IPS-NIHi7 (cell line): ENCODE data around the gene SH3TC1.

Experiments
- DNase-seq: peaks from one replicate; pipeline ENCODE4 v3.0.0; 2012; ENCODE audit warnings: mixed read lengths; ENCODE audit errors: extremely low spot score

The SH3TC1 gene

DNA sequence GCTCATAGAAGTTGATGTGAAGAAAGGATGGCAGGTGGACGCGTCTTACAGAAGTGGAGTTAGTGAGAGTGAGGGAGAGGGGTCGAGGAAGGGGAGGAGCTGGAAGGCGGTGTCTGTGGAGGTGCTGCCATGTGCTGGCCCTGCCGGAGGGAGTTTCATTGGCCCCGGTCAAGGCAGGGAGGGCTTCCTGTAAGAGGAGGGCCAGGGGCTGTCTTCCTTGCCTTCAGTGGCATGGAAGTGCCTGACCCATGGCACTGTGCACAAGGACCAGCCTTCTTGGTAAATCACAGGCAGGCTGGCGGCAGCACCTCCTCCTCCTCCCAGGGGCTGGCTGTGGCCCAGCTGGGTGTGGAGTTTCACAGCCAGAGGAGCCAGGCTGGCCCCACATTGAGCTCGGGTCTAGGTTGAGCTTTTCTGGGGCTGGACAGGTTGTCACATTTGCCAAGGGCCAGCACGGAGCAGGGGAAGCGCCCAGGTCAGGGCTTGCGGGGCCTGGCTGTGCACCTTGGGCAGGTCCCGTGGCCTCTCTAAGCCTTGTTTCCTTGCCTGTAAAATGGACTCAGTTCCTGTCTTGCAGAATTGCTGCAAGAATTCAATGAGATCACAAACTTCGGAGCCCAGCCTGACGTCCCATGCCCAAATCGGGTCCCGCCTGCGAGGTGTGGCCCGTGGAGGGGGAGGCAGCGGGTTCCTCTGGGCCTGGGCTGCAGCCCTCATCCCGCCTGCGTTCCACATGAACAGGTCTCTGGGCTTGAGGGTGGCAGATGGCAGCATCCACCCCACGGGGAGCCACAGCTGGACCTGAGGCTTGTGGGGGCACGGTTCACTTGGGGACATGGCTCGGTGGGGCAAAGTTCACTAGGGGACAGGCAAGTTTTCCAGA, 77.5 kb downstream of the SH3TC1 start:
- DNase-seq: no peak

DNA sequence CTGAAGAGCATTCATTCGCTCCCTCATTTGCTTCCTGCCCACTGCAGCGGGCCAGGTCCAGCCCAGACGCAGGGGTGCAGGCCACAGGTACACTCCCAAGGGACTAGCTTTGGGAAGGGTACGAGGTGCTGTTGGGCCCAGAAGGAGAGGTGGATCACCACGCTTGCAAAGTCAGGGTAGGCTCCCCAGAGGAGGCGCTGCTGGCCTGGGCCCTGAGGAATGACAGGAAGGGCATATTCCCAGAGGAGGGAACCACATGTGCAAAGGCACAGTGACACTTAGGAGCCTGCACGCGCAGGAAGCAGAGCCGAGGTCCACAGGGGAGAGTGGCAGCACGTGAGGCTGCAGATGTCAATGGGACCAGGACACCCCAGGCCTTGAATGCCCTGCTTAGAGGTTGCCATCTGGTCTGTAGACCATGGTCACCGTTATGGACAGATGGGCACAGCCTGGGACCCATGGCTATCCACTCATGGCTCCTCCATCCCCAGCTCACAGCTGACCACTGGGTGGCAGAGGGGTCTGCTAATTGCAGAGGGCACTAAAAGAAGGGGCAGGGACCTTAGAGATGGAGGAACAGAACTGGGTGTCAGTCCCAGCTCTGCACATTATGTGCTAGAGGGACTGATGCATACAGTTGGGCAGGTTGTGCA, 78.4 kb downstream of the SH3TC1 start:
- DNase-seq: no peak

DNA sequence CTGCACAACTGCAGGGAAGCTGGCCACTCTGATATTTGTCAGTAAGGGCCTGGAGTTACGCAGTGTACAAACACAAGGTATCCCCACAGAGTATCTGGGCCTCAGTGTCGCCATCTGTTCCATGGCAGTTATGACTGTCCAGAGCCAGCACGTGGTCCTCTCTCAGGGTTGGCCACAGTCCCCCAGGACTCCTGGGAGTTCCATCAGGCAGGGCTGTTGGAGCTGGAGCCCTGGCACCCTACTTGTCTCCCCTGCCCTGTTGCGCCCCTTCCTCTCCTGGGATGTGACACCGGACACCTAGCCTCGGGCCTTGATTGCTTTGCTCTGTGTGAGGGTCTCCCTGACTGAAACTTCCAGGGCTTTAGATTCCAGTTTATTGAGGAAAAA, 78.9 kb downstream of the SH3TC1 start:
- no peak for DNase-seq

DNA sequence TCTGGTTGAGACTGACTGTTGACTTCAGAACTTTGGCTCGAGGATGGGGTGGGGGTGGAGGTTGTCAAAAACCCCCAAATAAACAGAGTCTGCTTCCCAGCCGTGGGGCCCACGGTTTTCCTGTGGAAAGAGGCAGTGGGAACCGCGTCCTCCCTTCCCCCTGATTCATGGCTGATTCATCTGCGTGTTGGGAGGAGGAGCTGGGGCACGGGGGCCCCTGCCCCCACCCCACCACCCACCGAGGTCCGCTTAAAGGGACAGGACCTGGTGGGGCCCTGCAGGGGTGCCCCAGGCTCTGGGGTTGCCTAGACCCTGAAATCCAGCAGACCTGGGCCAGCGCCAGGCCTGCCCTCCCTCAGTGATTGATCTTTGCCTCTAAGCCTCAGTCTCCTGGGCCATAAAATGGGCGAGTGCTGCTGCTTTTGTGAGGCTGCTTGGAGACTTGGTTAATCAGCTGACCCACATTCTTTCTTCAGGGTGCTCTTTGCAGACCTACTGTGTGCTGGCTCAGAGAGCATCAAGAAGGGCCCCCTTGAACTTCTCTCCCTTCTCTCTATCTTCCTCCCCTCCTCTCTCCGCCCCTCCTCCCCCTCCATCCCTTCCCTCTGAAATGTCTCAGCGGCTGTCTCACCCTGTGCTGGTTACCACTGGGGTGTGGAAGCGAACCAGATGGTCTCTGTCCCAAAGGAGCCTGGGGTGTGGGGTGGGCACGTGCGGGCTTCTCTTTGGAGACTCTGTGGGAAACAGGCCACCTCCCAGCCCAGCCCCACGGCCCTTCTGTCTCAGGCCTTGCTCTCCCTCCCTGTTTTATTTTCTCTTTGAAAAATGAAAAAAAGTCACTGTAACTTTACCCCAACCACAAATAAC, 79.6 kb downstream of the SH3TC1 start:
- DNase-seq: no peak

DNA sequence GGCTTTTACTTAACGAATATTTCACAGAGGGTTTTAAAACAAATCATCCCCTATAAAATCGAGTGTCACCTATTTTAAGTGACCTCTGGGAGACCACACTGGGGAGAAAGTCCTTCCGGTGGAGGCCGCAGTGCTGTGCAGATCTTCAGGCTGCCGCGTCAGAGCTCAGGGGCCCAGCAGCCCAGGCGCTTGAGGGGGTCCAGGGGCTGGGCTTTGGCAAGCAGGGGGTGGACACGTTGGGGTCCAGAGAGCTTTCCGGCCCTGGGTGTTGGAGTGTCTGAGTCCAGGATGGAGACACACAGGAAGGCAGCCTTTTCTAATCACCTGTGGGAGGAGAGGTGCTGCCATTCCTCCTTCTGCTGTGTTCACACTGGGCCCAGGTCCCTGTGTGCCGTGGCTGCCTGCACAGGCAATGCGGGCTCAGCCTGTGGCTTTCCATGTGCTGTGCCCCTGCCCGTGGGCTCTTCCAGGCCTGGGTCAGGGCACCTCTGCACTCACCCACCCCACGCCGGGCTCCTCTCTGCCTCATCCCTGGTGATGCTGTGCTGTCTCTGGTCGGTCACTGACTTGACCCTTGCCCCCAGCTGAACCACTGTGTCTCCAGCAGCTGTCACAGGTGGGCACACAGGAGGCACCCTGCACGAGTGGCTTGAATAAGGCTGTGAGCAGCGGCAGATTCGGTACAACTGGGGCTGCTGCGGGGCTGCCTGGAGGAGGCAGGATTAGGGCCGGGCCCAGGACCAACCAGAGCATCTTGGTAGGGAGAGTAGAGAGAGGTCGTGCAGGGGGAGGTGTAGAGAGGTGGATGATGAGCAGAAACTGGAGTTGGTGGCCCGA, 80.4 kb downstream of the SH3TC1 start:
- no peak for DNase-seq

DNA sequence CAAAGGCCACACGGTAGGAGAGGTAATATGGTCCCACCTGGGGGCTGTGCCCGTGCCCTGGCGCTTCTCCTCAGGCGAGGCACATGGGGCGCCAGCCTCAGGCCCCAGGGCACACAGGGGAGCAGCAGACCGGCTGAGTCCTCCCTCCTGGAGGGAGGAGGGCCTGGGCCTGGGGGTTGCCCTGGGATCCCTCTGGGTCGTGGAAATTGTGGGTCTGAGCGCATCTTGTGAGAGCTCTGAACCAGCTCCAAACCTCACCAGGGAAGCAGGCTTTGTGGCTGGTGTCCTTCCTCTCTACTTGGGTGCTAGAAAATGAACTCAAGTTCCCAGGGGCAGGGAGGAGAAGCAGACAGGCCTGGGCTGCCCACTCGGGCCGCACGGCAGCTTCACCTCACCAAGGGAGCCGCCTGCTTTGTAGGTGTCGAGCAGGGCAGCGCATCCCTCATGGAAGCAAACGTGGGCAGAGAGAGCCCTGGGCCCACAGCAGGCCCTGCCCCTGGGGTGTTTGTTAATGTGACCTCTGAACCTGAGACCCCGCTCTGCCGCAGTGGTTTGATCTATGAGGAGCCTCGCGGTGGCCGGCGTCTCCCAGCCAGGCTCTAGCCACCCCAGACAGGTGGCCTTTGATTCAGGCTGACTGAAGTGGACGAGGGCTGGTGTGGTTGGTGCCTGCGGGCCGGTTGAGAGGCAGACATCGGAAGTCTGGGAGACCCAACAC, 81.2 kb downstream of the SH3TC1 start:
- no peak for DNase-seq

DNA sequence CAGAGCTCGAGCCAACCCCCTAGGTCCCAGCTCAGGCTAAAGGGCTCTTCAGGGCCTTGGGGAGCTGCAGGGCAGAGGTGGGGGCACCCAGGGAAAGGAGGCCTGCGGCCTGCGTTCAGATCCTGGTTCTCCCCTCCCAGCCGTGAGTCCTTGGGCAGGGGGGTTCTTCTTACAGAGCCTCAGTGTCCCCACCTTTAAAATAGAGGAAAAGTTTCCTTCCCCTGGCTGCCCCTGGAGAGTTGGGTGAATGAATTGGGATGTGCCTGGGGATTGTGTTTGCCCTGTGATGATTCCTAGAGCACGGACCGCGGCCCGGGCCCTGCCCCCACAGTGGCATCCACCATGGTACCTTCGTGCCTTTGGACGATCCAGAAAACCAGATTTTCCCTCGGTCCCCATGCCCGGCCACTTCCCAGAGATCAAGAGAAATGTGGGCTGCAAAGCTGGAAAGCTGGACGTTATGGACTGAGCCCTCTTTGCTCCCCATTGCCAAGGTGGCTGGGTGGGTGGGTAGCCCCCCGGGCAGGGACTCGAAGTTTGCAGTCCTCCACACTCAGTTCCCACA, 81.9 kb downstream of the SH3TC1 start:
- DNase-seq: no peak

DNA sequence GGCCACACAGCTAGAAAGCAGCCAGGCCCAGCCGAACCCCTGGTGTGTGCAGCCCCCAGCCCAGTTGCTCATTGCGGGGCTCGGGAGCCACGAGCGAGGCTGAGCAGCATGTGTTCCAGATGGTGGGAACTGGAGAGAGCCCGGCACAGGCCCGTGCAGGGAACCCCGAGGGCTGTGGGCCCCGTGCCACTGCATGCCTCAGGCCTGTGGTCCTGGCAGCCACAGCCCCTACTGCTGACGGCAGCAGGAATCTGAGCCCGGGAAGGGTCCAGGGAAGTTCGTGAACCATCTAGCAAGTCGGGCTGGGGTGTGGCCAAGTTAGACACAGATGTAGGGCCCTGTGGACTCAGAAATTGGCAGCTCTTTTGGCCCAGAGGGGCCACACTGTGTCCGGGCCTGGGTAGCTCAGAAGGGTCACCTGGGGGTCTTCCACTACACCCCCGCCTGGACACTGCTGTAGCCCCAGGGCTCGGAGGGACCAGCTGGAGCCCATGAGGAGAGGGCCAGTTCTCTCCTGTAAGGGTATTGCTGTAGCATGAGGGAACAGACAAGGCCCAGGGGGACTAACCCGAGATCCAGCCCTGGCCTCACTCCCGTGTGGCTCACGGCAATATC, 82.5 kb downstream of the SH3TC1 start:
- DNase-seq: no peak

DNA sequence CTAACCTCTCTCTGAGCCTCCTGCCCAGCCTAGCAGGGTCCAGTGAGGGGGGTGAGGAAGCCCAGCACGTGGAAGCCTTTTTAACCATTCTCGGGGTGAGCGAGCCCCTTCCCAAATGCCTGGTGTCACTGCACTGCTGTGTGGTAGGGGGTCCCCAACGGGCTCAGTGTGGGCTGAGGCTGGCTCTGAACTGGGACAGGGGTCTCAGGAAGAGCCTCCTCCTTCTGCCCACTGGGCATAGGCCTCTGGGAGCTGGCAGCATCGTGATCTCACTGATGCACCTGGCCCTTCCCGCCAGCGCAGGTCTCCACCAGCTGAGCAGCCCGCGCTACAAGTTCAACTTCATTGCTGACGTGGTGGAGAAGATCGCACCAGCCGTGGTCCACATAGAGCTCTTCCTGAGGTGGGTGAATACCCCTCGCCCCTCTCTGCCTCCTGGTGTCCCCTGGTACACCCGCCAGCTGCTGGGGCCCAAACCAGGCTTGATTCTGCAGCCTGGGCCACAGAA, 83.1 kb downstream of the SH3TC1 start:
- DNase-seq: no peak

DNA sequence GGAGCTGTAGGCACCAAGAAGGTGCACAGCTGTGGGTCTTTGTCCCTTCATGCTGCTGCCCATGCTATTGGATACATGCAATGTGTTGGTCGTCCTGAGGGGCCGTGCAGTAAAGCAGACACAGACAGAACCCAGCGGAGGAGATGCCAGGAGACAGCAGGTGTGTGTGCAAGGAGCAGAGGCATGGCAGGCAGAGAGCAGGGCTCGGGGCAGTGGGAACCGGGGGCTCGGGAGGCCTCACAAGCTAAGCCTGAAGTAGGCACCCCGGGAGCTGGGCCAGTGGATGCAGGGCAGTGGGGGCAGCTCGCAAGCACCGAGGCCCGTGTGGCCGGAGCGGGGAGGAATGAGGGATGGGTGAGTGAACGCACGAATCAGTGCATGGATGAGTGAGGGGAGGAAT, 83.7 kb downstream of the SH3TC1 start:
- no peak for DNase-seq

DNA sequence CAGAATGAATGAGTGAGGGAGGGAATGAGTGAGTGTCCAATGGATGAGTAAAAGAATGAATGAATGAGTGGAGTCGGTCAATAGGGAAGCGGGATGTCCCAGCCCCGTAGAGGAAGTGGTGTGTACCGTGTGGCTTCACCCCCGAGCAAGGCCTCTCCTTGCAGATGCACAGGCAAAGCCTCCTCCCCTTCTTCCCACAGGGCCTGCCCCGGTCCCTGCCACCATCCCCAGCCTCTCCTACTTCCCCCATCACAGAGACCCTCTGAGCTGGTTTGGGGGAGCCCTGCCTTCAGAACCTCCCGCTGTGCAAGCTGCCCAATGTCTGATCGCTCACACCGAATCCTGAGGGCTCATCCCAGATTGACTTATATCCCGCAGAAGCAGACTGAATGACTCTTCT, 84.1 kb downstream of the SH3TC1 start:
- no peak for DNase-seq

DNA sequence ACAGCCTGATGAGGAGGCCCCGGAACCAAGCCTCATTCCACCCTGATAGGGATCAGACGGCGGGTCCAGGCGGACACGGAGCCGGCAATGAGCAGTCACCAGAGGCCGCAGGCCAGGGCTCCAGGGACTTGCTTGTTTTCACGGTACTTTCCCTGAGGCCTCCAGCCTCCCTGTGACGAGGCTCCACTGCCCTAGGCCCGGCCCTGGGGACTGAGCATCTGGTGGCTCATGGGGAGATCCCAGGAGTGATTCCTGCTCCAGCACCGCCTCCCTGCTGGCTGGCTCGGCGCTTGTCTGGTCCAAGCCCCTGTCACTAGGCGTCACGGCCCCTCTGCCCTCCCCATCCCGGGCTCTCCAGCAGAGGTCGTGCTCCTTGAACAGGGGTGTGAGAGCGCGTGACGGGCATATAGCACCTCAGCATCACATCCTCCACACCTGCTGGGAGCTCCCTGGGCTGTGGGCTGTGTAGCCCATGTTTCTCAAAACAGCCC, 84.6 kb downstream of the SH3TC1 start:
- DNase-seq: peak; percentile 68

DNA sequence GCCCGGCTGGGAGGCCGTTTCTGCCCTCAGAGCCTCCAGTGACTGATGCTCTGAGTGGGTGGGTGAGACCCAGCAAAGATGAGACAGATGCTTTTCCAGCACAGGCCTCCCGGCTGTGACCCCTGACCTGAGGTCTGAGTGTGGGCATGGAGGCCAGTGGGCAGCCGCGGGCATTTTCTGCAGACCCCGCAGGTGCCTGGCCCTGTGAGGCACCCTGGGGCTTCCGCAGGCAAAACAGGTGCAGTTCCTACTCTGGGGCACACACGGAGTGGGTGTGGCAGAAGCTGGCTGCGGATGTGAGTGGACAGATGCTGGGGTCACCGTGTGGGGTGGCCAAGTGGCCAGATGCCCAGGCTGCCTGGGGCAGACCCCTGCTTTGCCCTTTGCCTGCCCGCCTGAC, 85.3 kb downstream of the SH3TC1 start:
- DNase-seq: no peak

DNA sequence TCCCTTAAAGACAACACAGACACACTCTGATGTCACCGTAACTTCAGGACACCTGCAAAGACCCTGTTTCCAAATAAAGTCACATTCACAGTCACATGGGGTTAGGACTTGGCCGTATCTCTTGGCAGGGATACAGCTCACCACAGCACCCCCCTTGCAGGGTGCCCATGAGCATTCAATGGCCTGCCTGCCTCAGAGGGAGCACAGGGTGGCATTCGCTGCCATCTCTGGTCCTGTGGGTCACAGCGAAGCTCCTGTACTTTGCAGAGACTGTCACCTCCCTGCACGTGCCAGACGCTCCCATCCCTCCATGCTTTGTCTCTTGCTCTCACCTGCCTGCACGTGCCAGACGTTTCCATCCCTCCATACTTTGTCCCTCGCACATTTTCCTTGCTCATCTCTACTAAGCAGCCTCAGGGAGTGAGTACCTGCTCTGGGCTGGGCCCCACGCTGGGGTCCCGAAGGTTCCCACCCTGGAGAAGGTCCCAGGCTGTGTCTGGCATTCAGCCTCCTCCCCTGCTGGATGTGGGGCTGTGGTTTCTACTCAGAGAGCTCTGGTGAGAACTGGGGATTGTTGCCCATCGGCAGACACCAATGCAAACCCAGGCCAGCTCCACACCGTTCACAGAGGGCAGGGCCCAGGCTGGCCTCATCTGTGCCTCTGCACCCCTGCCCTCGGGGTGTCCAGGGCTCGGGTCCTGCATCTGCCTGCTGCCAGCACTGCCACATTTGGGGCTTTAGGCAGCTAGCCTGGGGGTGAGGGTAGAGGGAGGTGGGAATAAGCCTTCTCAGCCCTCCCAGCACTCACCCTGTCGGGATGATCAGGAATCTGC, 86.3 kb downstream of the SH3TC1 start:
- no peak for DNase-seq

DNA sequence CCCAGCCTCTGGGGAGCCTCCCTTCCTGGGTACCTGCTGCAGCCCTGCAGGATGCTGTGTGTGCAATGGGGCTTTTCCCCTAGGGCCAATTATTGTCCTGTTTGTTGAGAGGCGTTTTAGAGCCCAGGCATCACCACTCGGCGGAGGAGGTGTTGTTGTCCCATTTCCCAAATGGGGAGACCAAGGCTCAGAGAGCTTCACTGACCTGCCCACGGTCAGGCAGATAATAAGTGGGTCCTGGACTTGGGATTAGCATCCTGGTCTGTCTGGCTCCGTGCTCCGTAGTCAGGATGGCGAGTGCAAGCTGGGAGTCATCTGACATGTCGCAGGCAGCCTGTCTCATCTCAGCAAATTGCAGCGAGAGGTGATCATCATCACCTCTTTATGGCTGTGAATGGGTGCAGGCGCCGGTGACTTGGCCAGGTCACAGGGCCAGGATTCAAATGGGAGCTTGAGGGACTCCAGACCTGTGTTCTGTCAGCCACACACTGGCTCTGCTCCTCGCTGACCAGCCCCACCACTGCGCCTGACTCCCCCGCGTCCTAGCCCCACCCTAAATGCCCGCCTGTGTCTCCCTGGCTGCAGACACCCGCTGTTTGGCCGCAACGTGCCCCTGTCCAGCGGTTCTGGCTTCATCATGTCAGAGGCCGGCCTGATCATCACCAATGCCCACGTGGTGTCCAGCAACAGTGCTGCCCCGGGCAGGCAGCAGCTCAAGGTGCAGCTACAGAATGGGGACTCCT, 87.1 kb downstream of the SH3TC1 start:
- DNase-seq: no peak

DNA sequence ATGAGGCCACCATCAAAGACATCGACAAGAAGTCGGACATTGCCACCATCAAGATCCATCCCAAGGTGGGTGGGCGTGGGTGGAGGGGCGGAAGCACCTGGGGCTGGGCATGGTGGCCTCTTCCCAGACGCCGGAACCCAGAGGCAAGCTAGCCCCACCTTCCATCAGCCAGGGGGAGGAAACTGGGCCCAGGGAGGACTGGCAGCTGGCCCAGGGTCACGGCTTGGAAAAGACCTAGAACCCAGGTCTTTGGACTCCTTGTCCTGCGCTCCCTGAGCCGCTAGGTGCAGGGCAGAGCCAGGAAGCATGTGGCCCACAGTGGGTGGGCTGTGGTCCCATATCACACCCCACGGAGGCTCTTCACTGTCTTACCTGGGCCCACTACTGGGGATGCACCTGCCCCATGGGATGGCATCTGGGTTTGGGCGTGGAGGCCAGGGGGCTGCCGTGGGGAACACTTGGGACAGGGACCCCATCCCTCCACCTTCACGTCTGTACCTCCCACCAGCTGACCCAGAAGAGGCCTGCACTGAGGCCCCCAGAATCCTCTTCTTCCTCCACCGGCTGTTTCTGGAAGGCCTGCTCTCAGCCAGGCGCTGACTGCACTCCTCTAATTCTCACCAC, 87.7 kb downstream of the SH3TC1 start:
- no peak for DNase-seq
